ENCODE measurements around the gene KCNC4.

- TF ChIP-seq CTCF (IDR thresholded peaks at IDR 0.05) (no peak), POLR2A (IDR thresholded peaks at IDR 0.05) (no peak)
Observed at GRCh38 chr1:110223581-110223980, 13.5 kb downstream of the KCNC4 start.

All from body of pancreas (tissue), 4 donors.